OCI-LY7 (cell line): ENCODE results near the gene SGSM2. TPM values are rescaled to one million over a fixed set of nuclear protein-coding genes. Genes with fewer than 3 reads are reported as not detected.

ENCODE experiments used
- BruUV-seq: library from RNA; stranded (reverse); fragments of 400-500 nt; replicated peaks from 2 replicates; lab custom pipeline; 2021; lab: Mats Ljungman, UMichigan
- CTCF ChIA-PET: fragments of 300-600 bp; sonication (Branson Sonifier 250); formaldehyde crosslinking; loops from one replicate; lab custom pipeline; 2022; ENCODE audit warnings: antibody characterized with exemption; ENCODE audit not compliant: unreplicated experiment; lab: Charles Lee
- POLR2A ChIA-PET: fragments of 300-600 bp; sonication (Branson Sonifier 250); formaldehyde crosslinking; loops from one replicate; lab custom pipeline; 2022; ENCODE audit warnings: antibody characterized with exemption; lab: Charles Lee
- DNase-seq: peaks from one replicate; pipeline ENCODE4 v3.0.0-alpha.2; 2015; ENCODE audit warnings: low spot score
- H2AFZ ChIP-seq: fragments of 200-600 bp; sonication (generic), shearing (Covaris generic); 2 replicates; pipeline ENCODE4 v1.6.1; 2014; ENCODE audit warnings: mild to moderate bottlenecking, antibody characterized with exemption, low read length, moderate library complexity
- H3K27ac ChIP-seq: fragments of 200-600 bp; sonication (generic); 2 replicates; pipeline ENCODE4 v1.5.1; 2014; ENCODE audit warnings: mixed run types, low read depth, mild to moderate bottlenecking, moderate library complexity, low read length, inconsistent platforms; ENCODE audit not compliant: poor library complexity, severe bottlenecking
- H3K36me3 ChIP-seq: fragments of 200-600 bp; sonication (generic); 2 replicates; pipeline ENCODE4 v1.6.1; 2014; ENCODE audit warnings: mild to moderate bottlenecking, antibody characterized with exemption, low read length, moderate library complexity, mixed read lengths; ENCODE audit not compliant: insufficient read depth
- H3K4me1 ChIP-seq: fragments of 200-600 bp; sonication (generic); 2 replicates; pipeline ENCODE4 v1.5.1; 2014; ENCODE audit warnings: mild to moderate bottlenecking, low read length; ENCODE audit not compliant: insufficient read depth, poor library complexity, severe bottlenecking
- H3K4me2 ChIP-seq: fragments of 200-600 bp; sonication (generic); 2 replicates; pipeline ENCODE4 v1.6.1; 2014; ENCODE audit warnings: mild to moderate bottlenecking, low read length
- H3K4me3 ChIP-seq: fragments of 200-600 bp; sonication (generic); 2 replicates; pipeline ENCODE4 v1.5.1; 2014; ENCODE audit warnings: mild to moderate bottlenecking, low read depth, low read length; ENCODE audit not compliant: poor library complexity, severe bottlenecking
- H3K79me2 ChIP-seq: fragments of 200-600 bp; sonication (generic); 2 replicates; pipeline ENCODE4 v1.6.1; 2016; ENCODE audit warnings: low read depth, mild to moderate bottlenecking, low read length, moderate library complexity, mixed read lengths; ENCODE audit not compliant: insufficient read depth
- H3K9me2 ChIP-seq: fragments of 200-600 bp; sonication (generic); 2 replicates; pipeline ENCODE4 v1.6.1; 2016; ENCODE audit warnings: mild to moderate bottlenecking, low read length, mixed read lengths; ENCODE audit not compliant: insufficient read depth
- H3K9me3 ChIP-seq: fragments of 200-600 bp; sonication (generic); 2 replicates; pipeline ENCODE4 v1.6.1; 2014; ENCODE audit warnings: mild to moderate bottlenecking, mixed run types, low read length, mixed read lengths
- H4K20me1 ChIP-seq: fragments of 200-600 bp; sonication (generic); 2 replicates; pipeline ENCODE4 v1.6.1; 2014; ENCODE audit warnings: mild to moderate bottlenecking, antibody characterized with exemption, low read length, moderate library complexity, mixed read lengths; ENCODE audit not compliant: insufficient read depth
- CTCF ChIP-seq: fragments of 200-600 bp; sonication (generic); conservative IDR thresholded peaks from 2 replicates; pipeline ENCODE4 v1.5.1; 2014; ENCODE audit warnings: mild to moderate bottlenecking, antibody characterized with exemption, low read length, moderate library complexity, mixed read lengths
- EZH2phosphoT487 ChIP-seq: fragments of 200-600 bp; sonication (generic); IDR thresholded peaks from 2 replicates; pipeline ENCODE4 v1.6.1; 2018; ENCODE audit warnings: low read depth, borderline replicate concordance, mild to moderate bottlenecking, mixed run types, antibody characterized with exemption, low read length, moderate library complexity, mixed read lengths
- intact Hi-C: fragments of 100-400 bp; cut with micrococcal nuclease; formaldehyde crosslinking; loops from one replicate; pipeline ENCODE4 v1.10.0; 2022; ENCODE audit not compliant: unreplicated experiment
- total RNA-seq, 2 experiments: library from RNA; depleted of rRNA in 1 of 2; stranded (reverse); fragments of >200 nt in 1 of 2; shearing (Covaris generic) in 1 of 2; gene quantifications; 2 replicates each; pipeline ENCODE4 v1.2.3, GENCODE V29; 2014 to 2022

SGSM2 gene
- total RNA-seq, 2 experiments from 2014 or later, result 44.0 to 50.6 TPM

GRCh38 chr17:2299136-2299535 lies 38.2 kb upstream of the SGSM2 start:
- Histone ChIP-seq H3K36me3 (peaks cover 58% of the 10 kb centered on the region), H3K9me2 (no peaks in the 10 kb centered on the region), H3K27ac (no peak overlapping the region), H3K4me3 (no peak overlapping the region), H3K4me2 (no peak overlapping the region), H2AFZ (no peak overlapping the region), H3K79me2 (peaks cover 22% of the 10 kb centered on the region), H3K4me1 (peaks cover 8% of the 10 kb centered on the region), H4K20me1 (no peaks in the 10 kb centered on the region), H3K9me3 (no peaks in the 10 kb centered on the region)
- CTCF ChIA-PET, result no interaction called here
- BruUV-seq, result no TSS peak
- no peak for TF ChIP-seq CTCF
- intact Hi-C loops, result no loop called here
- no peak for DNase-seq
- POLR2A ChIA-PET, result no interaction called here

GRCh38 chr17:2299756-2300155 lies 37.5 kb upstream of the SGSM2 start:
- H2AFZ ChIP-seq, result no peak overlapping the region
- no peaks in the 10 kb centered on the region for H3K9me2 ChIP-seq
- no peaks in the 10 kb centered on the region for H4K20me1 ChIP-seq
- no TSS peak for BruUV-seq
- intact Hi-C loops, result no loop called here
- TF ChIP-seq CTCF (no peak), EZH2phosphoT487 (no peak)
- no peak overlapping the region for H3K4me3 ChIP-seq
- H3K36me3 ChIP-seq, result peaks cover 52% of the 10 kb centered on the region
- H3K4me1 ChIP-seq, result peaks cover 14% of the 10 kb centered on the region
- DNase-seq, result no peak
- peaks cover 27% of the 10 kb centered on the region for H3K79me2 ChIP-seq
- POLR2A ChIA-PET, result no interaction called here
- no peak overlapping the region for H3K27ac ChIP-seq
- CTCF ChIA-PET, result no interaction called here
- H3K4me2 ChIP-seq, result no peak overlapping the region
- no peaks in the 10 kb centered on the region for H3K9me3 ChIP-seq

- BruUV-seq, result no TSS peak
- peak overlapping the region; percentile 54 for H3K27ac ChIP-seq
- H4K20me1 ChIP-seq, result no peaks in the 10 kb centered on the region
- intact Hi-C loops, result no loop called here
- CTCF ChIA-PET, result no interaction called here
- no peaks in the 10 kb centered on the region for H3K9me2 ChIP-seq
- H3K4me1 ChIP-seq, result peaks cover 16% of the 10 kb centered on the region
- no peak for TF ChIP-seq CTCF
- TF ChIP-seq EZH2phosphoT487, result no peak
- peak overlapping the region; percentile 91 for H3K4me3 ChIP-seq
- H2AFZ ChIP-seq, result peak overlapping the region; percentile 40; the same call in 1 of the 2 replicates
- peaks cover 28% of the 10 kb centered on the region for H3K79me2 ChIP-seq
- peak; percentile 25 for DNase-seq
- H3K4me2 ChIP-seq, result peak overlapping the region; percentile 88
- POLR2A ChIA-PET, result interaction anchor here (0.7 kb wide), 1 partner anchor 15 kb away, joined by 4 read pairs; no protein-coding TSS in a partner anchor
- H3K9me3 ChIP-seq, result no peaks in the 10 kb centered on the region
- peaks cover 25% of the 10 kb centered on the region; the same call in 1 of the 2 replicates for H3K36me3 ChIP-seq
Measured at GRCh38 chr17:2302778-2303203, 34.5 kb upstream of the SGSM2 start.
